NCI-H1436 treated with DMSO at 0.1 percent for 48 hours (cell line): ENCODE data around the gene ZBTB43.
"Not testable (repeated sequence)": the region's sequence is repeated elsewhere in the genome, so short reads cannot be mapped to it uniquely, and the experiment has no call there.

Source experiments
- DNase-seq: peaks from one replicate; lab custom pipeline; 2025; lab: John Stamatoyannopoulos, UW

Gene ZBTB43

DNA sequence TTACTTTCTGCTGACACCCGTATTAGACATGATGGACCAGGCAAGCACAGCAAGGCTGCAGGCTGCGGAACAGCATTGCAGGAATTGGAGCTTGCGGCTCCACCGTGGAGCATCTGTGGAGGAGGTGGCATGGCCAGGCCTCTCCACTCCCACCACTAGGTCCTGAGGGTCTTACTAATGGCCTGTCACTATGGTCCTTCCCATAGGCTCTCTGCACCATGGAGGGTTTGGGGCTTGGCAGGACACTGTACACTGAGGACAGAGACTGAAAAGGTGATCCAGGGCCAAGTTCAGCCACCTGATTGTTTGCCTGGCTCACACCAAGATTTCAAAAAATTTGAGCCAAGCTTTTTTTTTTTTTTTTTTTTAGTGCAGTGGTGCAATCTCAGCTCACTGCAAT is 14.3 kb upstream of the ZBTB43 start:
- no peak for DNase-seq

DNA sequence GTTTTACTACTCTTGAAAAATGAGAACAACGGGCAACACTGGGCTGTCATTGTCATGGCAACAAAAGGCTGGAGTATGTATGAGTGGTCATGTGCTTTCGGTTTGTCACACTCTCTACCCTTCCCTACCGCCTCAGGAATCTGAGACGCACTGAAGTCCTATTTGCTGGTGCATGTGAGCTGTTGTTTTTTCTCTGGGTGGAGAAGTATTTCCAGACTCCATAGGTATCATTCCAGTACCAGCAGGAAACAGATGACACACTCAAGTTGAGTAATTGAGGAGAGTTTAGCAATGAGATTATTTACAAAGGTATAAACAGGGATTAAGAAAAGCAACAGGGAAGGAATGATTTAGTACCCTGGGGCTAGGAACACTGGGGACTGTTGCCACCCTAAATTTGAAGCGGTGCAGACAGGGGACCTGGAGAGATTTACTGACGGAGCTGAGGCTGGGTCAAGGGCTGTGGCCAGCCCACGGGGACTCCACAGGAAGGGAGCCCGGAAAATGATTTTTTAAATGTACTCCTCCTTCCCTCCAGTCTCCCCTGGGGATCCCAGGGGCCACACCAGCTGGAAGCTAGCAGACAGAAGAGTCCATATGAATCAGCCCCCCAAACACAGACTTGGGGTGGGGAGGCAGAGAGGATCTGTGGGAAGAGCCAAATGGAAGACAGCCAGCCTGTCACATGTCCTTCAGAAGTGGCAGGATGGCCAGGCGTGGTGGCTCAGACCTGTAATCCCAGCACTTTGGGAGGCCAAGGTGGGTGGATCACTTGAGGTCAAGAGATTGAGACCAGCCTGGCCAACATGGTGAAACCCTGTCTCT is 13.2 kb upstream of the ZBTB43 start:
- no peak for DNase-seq

DNA sequence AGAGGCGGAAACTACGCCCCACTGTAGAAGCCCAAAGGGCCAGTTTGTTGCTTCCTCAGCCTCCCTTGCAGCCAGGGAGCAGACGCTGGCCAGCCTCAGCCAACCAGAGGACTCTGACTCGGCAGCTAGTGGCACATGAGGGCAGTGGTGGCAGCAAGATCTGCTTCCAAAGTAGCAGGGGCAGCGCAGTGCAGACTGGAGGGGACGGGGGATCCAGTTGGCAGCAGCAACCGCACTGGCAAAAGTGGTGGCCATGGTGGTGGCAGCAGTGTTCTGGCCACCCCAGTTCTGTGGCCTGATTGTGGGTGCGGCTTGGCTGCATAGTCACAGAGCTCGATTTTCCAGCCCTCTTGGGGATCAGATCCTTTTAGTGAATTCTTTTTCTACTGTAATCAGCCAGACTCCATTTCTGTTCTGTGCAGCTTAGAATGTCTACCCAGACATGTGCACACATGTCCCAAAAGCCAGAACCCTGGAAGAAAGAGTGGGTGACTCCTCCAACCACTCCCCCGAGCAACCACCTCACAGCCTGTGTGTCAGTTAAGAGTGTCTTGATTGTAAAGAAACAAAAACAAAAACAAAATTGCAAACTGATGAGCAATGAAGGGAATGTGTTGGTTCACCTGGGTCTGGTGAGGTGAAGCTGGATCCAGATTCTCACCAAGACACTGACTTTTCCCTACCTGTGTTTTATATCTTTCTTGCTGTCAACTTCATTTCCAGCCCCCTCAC is 11.0 kb upstream of the ZBTB43 start:
- DNase-seq: no peak

DNA sequence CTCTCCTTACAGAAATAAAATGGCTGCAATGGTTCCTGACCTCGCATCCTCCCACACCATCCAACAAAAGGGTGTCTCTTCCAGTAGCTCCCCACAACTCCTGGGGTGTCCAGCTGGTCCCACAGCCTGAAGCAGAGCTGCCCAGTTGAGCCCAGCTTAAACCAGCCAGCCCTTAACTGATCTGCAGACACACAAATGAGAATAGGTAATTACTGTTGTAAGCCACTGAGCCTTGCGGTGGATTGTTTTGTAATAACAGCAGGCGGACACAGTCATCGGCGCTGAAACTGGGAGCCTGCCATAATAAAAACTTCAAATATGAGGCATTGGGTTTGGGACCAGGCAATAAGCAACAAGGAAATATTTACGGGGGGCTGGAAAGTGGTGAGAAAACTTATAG is 10.4 kb upstream of the ZBTB43 start:
- no peak for DNase-seq

DNA sequence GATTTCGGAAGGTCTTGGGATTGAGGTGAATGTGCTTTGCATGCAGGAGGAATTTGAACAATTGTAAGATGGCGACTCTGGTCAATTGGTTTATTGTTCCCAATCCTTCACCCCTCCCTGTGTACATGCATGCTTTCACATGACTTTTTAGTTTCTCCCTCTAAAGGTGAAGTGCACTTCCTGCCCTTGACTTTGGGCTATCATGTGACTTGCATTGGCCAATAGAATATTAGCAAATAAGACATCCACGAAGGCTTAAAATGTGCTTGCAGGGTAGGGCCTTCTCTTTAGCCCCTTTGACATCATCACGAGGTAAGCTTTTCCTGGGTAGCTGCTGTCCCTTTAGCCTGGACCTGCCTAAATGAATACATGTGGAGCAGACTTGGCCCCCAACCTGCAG is 8.1 kb upstream of the ZBTB43 start:
- DNase-seq: no peak

DNA sequence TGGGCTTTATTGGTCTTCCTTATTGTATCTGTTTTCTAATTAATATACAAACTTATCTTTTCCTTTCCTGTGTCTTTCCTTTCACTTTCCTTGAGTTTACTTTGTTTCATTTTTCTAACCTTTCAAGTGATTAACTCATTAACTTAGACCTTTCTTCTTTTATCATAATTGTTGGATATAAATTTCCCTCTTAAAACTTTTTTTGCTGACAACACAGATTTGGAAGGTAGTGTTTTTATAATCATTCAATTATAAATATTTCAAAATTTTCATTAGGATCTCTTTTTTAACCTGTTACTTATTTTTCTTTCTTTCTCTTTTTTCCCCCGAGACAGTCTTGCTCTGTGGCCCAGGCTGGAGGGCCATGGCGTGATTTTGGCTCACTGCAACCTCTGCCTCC is 6.9 kb upstream of the ZBTB43 start:
- DNase-seq: no peak

DNA sequence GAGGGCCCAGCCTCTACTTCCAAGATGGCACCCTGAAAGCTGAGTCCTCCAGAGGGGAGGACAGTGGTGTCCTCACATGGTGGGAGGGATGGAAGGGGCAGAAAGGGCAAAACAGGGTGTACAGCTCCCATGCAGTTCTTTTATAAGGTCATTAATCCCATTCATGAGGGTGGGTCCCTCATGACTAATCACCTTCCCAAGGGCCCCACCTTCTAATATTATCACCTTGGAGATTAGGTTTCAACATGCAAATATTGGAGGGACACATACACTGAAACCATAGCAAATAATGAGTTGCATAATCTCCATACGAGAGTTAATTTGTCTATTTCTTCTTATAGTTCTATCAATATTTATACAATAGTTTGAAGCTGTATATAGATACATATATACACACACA is 5.8 kb upstream of the ZBTB43 start:
- no peak for DNase-seq

DNA sequence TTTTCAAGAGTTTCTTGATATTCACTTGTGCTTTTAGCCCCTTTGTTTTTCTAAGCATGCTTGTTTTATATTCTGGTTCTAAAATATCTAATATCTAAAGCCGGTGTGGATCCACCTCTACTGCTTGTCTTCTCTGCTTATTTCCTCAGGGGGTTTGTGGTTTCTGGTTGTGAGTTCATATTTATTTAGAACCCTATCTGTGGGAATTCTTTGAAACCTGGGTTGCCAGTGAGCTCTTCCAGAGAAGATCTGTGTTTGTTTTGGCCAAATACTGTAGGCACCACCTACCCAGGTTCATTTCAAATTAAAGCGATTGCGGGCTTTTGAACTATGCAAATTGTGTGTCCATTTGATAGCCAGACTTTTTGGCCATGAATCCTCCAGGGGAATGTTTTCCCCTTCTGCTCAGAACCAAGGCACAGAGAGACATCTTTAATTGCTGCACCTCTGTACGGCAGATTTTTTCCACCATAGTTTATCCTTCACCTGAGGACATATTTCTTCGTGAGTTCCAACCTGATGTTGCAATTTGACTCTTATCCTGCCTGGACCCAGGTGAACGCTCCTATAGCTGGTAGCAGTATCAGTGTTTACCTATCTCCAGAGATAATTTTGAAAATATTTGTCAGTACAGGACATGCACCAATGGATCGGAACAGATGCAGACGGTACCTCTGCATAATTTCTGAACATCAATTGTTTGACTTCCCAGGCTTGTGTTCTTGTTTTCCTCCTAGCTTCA is 2.4 kb upstream of the ZBTB43 start:
- DNase-seq: no peak

DNA sequence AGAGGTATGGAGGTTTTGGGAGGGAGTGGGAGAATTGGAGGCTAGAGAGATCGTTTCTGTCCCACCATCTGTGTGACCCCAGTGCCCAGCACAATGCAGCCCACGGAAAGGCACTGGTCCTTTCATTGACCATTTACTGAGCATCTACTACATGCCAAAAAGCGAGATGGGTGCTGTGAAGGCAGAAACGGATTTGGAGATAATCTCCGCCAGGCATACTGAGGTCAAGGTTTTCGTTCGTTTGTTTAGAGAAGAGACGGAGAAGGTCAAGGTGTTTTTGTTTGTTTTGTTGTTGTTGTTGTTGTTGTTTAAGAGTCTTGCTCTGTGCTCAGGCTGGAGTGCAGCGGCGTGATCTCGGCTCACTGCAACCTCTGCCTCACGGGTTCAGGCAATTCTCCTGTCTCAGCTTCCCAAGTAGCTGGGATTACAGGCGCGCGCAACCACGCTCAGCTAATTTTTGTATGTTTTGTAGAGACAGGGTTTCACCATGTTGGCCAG is 593 bp upstream of the ZBTB43 start:
- DNase-seq: no peak

DNA sequence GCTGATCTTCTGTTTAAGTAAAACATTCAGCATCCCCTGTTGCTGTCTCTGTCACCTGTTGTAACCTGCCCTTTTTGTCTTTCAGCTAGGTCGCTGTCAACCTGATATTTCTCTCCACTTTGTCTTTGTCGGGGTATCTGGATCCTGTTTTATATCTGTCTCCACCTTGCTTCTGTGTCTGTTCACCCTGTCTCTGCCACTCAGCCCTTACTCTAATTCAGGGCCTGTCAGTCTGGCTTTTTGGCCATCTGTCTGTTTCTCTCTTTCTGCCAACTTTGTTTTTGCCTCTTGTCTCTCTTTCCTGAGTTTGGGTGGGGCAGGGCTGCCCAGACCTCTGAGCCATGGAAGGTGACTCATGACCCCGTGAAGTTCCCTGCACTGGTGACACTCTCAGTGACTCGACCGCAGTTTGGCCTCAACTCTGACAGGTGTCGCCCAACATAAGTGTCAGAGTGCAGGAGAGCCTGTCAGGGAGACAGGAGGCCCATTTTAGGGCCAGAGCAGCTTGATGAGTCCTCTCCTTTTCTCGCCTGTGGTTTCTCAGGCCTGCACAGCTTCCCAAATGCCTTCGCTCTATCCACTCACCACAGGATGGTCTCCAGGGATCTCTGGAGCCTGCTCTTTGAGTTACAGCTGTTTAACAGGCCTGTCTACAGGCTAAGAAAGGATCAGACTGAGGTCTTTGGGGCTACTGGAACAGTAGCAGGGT is 868 bp downstream of the ZBTB43 start:
- no peak for DNase-seq

DNA sequence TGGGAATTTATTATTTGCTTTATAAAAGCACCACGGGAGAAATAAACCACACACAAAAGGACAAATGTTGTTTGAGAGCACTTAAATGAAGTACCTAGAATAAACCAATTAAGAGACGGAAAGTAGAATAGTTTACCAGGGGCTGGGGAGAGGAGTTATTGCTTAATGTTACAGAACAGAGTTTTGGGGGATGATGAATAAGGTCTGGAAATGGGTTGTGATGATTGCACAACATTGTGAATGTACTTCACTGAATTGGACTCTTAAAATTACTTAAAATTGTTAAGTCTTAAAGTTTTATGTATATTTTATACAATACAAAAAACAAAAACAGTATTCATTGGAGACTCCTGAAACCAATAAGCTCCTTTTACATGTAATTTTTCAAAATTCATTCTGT is 1.5 kb downstream of the ZBTB43 start:
- no peak for DNase-seq

DNA sequence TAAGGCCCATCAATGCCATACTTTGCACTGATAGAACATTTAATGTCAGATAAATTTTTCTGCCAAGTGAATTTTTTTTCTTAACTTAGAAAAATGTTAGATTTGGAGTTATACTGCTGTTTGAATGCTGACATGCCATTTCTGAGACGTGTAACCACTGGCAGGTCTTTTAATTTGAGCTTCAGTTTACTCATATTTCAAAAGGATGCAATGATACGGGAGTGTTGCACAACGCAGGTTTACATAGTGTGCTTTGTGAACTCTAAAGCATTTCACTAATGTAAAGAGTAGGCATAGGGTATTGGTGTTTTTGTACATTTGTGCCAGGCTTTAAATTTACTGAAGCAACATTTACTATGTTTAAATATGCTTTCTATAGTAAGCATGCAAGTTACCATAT is 4.2 kb downstream of the ZBTB43 start:
- no peak for DNase-seq

DNA sequence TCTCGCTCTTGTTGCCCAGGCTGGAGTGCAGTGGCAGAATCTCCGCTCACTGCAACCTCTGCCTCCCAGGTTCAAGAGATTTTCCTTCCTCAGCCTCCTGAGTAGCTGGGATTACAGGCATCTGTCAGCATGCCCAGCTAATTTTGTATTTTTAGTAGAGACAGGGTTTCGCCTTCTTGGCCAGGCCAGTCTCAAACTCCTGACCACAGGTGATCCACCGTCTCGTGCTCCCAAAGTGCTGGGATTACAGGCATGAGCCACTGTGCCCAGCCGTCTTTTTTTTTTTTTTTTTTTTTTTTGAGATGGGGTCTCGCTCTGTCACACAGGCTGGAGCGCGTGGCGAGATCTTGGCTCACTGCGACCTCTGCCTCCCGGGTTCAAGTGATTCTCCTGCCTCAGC is 5.4 kb downstream of the ZBTB43 start:
- DNase-seq: not testable (repeated sequence)

DNA sequence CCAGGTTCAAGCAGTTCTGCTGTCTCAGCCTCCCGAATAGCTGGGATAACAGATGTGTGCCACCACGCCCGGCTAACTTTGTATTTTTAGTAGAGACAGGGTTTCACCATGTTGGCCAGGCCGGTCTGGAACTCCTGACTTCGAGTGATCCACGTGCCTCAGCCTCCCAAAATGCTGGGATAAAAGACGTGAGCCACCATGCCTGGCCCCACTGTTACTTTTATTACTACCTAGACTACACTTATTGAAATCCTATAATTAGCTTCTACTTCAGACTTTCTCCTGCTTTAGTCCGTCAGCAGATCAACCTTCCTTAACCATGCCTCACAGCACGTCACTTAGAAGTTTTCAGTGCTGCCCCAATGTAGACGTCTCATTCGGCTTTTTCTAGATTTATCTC is 8.2 kb downstream of the ZBTB43 start:
- no peak for DNase-seq

DNA sequence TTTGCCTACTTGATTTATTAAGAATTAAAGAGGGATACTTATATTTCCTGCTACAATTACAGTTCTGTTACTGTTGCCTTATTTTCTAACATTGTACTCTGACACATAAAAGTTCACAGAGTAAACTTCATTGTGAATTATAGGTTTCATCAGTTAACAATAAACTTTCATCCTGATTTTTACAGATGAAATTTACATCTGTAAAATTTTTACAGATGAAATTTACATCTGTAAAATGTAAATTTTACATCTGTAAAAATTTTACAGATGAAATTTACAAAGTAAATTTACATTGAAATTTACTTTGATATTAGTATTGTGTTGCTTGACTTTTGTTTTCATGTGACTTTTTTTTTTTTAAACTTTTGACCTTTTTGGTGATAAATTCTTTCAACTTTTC is 9.3 kb downstream of the ZBTB43 start:
- DNase-seq: no peak

DNA sequence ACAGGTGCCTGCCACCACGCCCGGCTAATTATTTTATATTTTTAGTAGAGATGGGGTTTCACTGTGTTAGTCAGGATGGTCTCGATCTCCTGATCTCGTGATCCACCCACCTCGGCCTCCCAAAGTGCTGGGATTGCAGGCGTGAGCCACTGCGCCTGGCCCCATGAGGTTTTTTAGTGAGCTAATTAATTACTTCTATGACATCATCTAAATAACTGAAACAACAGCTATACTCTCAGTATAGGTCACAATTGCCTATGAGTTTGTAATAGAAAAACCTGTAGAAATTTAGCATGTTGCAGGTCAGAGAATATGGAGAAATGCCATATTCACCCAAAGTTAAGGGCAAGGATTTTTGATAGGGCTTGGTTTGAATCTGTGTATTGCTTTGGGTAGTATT is 12.8 kb downstream of the ZBTB43 start:
- not testable (repeated sequence) for DNase-seq

DNA sequence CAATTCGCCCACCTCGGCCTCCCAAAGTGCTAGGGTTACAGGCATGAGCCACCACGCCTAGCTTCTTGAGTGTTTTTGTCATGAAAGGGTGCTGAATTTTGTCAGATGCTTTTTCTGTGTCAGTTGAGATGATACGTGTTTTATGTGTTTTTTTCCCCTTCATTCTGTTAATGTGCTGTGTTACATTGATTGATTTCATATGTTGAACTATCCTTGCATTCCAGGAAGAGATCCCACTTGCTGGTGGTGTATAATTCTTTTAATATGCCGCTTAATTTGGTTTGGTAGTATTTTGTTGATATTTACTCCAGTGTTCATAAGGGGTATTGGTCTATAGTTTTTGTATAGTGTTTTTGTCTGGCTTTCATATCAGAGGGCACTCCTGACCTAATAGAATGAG is 13.6 kb downstream of the ZBTB43 start:
- no peak for DNase-seq

DNA sequence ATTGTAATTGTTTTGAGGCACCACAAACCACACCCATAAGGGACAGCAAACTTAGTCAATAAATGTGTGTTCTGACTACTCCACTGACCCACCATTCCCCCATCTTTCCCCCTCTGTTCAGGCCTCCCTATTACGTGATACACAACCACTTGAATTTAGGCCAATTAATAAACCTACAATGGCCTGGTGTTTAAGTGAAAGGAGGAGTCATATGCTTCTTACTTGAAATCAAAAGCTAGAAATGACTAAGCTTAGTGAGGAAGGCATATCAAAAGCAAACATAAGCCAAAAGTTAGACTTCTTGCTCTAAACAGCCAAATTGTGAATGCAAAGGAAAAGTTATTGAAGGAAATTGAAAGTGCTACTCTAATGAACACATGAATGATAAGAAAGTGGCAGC is 14.6 kb downstream of the ZBTB43 start:
- no peak for DNase-seq

DNA sequence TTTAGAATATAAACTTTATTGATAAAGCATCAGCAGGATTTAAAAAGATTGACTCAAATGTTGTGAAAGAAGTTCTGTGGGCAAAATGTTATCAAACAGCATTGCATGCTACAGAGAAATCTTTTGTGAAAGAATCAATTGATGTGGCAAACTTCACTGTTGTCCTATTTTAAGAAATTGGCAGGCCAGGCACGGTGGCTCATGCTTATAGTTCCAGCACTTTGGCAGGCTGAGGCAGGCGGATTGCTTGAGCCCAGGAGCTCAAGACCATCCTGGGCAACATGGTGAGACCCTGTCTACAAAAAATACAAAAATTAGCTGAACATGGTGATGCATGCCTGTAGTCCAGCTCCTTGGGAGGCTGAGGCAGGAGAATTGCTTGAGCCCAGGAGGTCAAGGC is 17.4 kb downstream of the ZBTB43 start:
- DNase-seq: no peak

DNA sequence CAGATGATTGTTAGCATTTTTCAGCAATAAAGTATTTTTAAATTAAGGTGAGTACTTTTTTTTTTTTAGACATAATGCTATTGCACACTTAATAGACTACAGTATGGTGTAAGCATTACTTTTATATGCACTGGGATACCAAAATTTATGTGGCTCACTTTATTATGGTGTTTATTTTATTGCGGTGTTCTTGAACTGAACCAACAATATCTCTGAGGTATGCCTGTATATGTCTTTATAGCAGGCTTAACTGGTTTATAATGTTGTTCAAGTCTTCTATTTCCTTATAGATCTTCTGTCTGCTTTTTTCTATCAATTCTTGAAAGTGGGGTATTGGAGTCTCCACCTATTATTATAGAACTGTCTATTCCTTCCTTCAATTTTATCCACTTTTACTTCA is 18.0 kb downstream of the ZBTB43 start:
- no peak for DNase-seq

DNA sequence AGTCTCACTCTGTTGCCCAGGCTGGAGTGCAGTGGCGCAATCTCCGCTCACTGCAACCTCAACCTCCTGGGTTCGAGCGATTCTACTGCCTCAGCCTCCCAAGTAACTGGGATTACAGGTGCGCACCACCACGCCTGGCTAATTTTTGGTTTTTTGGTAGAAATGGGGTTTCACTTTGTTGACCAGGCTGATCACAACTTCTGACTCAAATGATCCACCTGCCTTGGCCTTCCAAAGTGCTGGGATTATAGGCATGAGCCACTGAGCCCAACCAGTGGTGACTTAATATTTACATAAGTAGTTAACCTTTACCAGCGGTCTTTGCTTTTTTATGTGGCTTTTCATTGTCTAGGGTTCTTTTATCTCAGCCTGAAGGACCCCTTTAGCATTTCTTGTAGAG is 19.2 kb downstream of the ZBTB43 start:
- DNase-seq: not testable (repeated sequence)

DNA sequence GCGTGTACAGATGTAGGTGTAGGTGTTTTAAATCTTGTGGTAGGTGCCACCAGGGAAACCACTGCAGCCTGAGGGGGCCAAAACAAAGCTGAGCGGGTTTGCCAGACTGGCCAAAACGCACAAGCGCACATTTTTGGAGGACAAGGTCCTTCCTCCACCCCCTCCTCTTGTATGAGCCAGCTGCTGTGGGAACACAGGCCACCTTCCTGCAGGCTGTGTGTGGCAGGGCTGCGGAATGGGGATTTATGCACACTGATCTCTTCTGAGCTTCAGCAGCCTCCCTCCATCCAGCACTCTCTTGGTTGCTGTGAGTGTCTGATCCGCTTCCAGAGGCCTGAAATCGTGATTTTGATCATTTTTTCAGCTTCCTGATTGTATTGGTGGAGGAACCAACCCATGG is 22.4 kb downstream of the ZBTB43 start:
- no peak for DNase-seq
